GM18909 (cell line): ENCODE measurements around the gene BRAT1.
"Not testable (repeated sequence)": the region's sequence is repeated elsewhere in the genome, so short reads cannot be mapped to it uniquely, and the experiment has no call there.

Experiments
- ATAC-seq: cut with Tn5 transposase; IDR thresholded peaks from one replicate; pipeline ENCODE4 v1.9.1; 2021; ENCODE audit warnings: mild to moderate bottlenecking; ENCODE audit not compliant: unreplicated experiment, poor library complexity

Gene BRAT1

DNA sequence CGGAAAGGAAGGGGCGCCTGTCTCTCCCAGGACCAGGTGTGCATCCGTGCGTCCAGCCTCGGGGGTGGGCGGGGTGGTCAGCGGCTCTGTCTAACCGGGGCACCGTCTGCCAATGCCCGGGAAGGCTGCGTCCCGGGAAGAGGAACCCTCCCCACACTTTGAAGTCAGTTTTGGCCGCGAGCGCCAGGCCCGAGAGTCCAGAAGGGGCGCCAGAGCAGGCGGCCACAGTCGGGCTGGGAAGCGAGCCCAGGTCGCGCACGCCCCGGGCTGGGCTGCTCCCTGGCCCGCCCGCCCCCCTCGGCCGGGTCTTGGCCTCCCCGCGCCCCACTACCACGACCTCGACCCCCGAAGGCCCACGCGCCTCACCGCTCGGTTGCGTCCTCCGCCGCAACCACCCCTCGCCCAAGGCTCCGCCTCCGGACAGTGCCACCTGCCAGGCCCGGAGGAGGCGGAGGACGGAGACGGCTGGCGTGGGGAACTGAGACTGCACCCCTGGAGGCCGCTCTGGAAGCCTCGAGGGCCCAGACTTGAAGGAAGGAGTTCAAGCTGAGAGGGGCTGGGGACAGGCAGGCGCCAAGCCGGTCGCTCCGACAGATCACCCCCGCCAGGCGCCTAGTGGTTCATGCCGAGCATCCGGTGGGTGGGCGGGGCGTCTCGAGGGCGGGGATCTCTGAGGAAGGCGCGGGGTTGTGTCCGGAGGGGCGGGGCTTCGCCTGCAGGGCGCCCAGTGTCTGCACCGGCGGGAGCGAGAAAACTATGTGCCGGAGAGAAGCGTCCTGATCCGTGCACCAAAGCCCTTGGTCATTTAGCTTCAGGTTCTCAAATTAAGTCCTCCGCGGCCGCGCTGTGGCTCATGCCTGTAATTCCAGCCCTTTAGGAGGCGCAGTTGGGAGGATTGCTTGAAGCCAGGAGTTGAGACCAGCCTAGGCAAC lies at the start of gene BRAT1:
BRAT1 (minus strand) TSS at position 404 of the 932 bp plus-strand sequence. CDS start 1,093 bp downstream, outside the sequence.
- peak; percentile 78 for ATAC-seq

DNA sequence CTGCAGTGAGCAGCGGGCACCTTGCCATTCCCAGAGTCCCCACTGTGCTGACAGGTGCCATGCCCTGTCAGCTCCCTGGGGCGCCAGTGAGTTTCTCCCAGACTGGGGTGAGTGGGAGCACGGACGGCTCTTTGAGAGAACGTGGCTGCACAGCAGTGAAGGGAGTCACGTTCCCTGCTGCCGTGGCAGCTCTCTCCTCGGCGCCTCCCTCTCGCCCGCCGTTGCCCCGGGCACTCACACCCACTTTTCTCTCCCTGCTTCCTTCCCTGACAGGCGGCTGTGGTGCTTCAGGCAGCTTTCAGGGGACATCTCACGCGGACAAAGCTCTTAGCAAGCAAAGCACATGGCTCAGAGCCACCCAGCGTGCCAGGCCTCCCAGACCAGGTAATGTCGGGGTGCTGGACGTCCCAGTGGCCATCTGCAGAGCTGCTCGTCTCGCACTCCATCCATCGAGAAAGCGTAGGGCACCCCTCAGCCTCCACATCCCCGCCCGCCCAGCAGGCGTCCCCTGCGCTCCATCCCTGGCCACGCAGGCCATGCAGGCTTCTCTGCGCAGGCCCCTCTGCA lies 49.4 kb upstream of the BRAT1 start:
- ATAC-seq = no peak

DNA sequence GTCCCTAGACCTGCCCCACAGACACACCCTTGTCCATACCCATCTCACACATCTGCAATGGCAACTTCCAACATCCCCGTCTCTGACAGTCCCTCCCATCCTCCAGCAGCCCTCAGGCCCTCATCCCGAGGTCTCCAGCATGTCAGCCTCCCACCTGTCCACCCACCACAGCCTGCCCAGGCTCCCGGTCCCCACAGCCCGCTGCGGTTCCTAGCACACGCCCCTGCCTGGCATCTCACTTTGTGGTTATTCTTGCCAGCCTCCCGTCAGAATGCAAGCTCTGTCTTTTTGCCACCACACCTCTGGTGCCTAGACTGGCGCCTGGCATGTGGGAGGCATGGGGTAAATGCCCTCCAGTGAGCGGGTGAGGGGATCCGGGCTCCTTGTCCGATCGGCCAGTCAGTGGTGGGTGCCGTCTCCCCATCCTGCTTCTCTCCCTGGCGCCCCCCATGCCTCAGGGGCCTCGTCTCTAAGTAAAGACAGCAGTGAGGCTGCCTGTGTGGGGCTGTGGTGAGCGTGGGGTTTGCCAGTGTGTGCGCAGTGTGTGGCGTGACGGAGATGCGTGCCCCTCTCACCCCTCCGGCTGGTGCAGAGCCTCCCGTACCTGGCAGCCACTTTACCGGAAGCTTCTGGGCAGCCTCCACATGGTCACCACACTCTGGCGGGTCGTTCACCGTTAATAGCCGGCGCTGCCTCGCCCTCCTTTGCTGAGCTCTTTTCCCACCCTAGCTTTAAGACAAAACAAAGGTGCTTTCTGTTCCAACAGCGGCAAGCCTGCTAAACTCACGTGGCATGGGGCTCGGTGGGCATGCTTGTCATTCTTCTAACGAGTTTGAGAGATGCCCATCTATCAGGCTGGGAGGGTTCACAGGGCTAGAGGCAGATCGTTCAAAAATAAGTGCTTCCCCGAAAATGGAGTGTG lies 48.0 kb upstream of the BRAT1 start:
- ATAC-seq = no peak

DNA sequence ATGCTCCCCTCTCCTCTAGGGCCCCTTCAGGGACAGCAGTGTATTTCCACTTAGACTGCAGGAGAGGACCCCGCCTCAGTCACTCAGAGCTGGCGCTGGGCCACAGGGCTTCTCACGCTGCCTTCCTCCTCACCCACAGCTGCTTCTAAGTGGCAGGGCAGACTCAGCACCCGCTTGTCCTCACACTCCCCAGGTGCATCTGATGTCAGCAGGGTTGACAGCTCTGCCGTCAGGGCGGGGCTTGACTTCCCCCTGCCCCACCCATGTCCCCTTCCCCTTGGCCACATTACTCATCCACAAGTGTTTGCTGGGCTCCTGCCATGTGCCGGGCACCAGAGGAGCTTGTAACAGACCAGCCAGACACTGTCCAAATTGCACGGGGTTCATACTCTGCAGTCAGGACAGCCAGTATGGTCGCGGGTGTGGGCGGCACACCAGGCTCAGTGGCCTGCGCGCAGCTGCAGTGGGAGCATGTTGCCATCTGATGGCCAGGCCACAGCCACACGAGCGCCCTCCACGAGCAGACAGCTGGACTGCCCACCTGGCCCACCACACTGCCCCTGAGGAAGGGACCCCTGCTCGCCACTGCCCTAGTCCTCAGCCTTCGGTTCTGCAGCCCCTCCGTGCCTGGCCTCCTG lies 47.2 kb upstream of the BRAT1 start:
- ATAC-seq = no peak

DNA sequence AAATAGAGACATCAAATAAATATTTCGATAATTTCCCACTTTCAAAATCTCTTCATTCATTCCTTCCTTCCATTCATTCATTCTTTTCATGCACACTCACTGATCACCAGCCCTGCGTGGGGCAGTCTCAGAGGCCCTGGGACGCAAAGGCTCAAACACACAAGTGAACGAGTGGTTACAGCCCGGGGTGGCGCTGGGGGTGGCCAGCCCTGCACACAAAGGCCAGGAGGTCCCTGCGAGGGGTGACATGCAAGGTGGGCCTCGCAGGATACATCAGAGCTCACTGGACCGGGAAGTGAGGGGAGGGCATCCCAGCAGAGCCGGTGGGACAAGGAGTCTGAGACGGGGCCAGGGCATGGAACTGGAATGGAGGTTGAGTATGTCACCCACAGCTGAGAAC lies 46.6 kb upstream of the BRAT1 start:
- ATAC-seq = no peak

DNA sequence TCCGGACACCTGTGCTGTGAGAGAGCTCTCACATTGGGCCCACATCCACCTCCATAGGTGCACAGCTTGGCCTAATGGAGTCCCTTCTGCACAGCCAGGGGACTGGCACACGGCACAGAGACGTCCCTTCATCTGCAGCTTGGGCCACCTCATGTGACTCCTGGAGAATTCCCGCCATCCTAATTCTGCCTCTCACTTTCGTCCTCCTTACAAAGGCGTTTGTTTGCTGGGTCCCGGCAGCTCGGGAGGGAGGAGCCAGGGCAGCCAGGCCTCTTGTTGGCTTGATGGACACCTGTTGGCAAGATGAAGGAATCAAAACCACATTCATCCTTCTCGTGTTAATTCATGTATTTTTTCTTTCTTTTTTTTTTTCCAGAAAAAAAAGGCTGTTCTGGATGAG lies 45.7 kb upstream of the BRAT1 start:
- no peak for ATAC-seq

DNA sequence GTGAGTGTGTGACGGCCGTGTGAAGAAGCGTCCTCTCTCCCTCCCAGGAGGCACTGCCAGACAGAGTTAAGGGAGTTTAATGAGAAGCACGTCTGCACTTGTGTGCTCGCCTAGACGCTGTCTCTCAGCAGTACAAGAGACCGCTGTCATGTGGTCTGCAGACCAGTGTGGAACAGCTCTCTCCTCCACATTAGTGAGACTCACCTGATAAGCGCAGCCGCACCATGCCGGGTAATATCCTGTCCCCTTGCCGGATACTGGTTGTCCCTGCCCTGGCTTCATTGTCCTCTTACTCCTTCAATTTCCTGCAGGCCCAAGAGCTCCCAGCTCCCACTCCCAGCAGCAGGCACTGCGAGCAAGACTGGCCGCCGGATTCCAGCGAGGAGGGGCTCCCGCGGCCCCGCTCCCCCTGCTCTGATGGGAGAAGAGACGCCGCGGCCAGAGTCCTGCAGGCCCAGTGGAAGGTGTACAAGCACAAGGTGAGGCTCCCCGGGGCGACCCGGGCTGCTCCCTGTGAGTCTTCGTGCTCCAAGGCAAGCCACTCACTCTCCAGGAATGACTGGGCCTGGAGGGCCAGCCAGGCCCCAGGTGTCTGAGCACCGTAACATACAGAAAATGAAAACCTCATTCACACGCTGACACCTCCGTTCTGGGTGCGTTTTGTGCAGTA lies 43.0 kb upstream of the BRAT1 start:
- ATAC-seq = no peak

DNA sequence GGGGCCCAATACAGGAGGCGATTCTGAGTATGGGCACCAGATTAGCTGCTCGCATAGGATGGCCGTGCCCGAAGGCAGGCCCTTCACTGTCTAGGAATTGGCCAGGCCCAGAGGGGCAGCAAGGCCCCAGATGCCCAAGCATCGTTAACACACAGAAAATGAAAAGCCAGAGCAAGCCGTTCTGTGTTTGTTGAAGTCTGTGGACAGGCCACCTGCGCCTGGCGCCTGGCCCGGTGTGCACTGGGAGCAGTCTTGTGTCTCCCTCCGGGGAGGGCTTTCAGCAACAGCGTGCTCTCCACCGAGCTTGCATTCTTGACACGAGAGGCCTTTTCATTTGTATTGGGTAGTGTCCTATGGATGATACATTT lies 41.9 kb upstream of the BRAT1 start:
- ATAC-seq = no peak

DNA sequence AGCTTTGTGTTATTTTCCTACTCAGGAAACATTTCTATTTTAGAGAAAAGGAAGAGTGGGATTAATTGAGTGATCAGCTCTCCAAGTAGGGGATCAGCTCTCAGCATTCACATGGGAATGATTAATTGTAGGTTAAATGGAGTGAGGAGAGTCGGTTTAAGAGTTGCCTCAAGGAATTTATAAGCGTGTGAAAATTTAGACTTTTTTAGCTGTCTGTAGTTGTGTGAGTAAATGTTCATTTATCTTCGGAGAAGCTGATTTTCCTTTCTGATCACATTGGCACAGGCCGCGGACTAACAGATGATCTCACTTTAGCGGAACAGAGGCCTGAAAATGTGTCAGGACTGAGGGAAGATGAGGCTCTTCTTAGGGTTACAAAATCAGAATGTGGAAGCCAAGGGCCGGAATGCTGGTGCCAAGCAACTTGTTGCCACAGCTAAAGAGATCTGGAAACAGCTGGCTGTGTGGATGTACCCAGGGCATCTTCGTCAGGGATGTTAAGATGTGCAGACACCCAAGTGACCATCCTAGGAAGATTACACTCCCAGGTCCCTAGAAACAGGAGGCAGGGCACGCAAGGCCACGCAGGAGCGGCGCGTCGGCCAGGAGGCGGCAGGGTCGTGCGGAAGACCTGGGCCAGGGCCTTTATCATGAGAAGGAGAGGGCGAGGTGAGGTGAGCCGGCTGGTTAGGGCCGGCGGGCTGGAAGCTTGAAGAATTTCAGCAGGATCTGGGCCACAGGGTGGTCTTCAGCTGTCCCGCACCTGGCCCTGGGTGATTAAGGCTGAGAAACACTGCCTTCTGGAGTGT lies 41.3 kb upstream of the BRAT1 start:
- ATAC-seq = no peak

DNA sequence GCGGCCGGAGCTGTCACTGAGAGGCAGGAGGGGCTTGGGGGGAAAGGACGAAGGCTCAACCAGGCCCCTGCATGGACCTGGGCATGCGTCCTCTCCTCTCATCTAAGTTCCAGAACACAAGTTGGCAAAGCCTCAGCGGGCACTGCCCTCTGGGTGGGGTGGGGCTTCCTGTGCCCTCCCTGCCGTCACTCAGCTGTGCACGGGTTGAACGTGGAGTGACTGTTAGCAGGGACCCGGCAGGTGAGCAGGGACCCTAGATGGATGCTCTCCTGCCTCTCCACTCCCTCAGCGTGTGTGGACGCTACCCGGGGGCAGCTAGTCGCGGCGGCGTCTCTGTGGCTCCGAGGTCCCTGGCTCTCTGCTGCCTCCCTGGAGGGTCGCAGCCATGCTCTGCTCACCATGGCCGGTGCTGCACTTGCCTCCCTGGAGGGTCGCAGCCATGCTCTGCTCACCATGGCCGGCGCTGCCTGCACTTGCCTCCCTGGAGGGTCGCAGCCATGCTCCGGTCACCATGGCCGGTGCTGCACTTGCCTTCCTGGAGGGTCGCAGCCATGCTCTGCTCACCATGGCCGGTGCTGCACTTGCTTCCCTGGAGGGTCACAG lies 40.0 kb upstream of the BRAT1 start:
- no peak for ATAC-seq

DNA sequence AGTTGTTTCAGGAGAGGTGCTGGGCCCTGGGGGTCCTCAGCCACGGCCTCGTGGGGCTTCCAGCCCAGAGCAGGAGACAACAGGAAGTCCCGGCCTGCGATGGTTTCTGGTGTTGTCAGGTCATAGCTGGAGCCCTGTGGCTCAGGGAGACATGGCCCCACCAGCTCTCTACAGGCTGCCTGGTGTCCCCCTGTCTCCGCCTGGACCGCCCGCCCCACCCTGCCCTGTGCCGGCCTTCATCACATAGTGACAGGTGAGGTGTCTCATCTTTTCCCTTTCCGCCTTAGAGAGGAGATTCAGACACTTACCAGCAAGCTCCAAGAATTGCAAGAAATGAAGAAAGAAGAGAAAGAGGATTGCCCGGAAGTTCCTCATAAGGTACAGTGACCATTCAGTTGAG lies 39.3 kb upstream of the BRAT1 start:
- no peak for ATAC-seq

DNA sequence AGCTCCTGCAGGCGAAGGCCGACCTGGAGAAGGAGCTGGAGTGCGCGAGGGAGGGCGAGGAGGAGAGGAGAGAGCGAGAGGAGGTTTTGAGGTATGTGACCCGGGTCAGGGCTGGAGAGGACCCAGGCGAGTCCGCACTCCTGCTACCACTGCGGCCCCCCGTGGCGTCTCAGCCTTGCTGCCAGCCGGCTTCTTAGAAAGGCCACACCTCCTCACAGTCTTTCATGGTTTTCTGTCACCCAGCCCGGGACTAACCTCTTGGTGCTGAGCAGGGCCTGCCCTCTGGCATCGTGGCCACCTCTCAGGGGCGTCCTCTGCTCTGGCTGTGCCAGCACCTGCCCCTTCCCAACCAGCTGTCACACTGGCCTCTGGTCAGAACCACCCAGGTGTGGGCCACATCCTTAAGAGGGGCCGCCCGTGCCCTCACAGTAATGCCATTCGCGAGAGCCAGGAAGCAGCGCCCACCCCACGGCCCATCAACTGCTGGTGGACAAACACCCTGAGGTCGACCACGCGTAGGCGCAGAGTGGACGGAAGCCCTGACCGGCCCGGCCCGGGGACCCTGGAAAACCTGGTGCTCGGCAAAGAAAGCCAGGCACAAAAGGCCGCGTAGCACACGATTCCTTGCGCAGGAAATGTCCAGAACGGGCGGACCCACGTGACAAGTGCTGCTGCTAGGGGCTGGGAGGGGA lies 37.9 kb upstream of the BRAT1 start:
- no peak for ATAC-seq

DNA sequence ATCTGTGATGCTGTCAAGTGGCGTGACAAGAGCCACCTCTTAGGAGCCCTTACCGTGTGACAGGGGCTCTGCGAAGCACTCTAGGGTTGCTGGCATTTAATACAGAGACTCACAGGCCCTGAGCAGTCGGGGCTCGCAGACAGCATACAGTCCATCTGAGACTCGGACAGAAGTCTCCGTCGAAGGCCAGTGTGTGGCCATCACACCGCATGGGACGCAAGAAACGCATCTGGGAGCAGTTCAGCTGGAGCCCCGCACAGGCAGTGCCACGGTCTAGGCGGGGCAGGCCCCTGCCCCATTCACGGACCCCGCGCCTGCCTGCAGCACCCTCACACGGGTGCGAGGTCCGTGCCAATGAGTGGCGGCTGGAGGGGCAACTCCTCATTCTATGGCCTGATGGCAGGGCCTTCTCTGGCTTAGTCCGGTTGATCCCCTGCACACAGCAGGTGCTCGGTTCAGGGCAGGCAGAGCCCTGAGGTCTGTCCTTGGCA lies 37.1 kb upstream of the BRAT1 start:
- ATAC-seq = no peak

DNA sequence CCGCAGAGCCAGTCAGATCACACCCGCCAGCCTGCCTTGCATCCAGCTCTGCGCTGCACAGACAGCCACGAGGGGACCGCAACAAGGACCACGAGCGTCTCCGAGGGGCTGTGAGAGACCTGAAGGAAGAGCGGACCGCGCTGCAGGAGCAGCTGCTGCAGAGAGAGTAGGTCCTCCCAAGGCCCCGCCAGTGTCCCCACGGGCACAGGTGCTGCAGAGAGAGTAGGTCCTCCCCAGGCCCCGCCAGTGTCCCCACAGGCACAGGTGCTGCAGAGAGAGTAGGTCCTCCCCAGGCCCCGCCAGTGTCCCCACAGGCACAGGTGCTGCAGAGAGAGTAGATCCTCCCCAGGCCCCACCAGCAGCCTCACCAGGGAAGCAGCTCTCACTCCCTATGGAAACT lies 34.6 kb upstream of the BRAT1 start:
- not testable (repeated sequence) for ATAC-seq

DNA sequence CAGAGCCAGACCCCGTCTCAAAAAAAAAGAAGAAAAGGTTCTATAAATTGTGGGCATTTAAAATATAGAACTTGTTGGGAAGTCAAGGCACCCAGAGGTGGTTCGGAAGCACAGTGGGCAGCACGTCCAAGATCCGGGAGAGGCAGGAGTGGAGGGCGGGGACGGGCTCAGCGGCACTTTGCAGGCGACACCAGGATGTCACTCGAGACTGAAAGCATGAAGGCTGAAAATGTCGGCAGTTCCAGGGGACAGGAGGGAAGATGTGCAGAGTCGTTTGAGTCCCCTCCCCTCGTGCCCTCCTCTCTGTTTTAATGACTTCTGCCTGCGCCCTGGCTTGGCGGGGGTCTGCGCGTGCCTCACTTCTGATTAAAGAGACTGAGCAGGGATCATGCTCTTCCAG lies 34.0 kb upstream of the BRAT1 start:
- ATAC-seq = no peak

DNA sequence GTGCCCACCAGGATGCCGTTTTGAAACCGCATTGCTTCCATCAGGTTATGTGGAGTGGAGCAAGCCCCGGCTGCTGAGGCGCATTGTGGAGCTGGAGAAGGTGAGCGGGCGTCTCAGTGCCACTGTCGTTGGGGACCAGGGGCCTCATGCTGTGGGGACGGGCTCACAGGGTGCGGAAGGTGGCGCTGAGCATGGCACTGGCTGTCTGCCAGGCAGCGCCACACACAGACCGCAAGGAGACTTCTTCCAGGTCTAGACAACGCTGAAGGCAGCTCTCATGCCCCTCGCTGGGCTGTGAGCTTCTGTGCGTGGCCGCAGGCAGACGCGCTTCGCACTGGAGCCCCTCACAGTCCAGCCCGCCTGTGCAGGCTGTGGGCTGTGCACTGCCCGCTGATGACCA lies 32.5 kb upstream of the BRAT1 start:
- ATAC-seq = no peak

DNA sequence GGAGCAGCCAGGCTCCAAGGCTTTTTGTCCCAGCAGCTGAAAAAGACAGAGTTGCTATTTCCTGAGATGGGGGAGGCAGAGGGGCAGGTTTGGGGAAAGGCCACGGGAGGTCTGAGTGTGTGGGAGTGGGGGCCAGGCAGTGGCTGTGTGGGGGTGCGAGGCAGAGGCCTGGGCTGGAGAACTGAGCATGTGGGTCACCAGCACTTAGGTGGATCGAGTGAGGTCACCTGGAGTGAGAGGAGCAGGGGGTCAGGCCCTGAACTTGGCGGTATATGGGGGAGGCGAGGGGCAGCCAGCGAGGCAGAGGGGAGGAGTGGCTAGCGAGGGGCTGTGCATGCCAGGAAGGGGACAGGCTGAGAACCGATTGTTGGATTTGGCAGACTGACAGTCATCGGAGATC lies 31.8 kb upstream of the BRAT1 start:
- ATAC-seq = no peak
